Neural crest cell (in vitro differentiated cells): ENCODE data around the gene ESYT1. TPM values are rescaled to one million over a fixed set of nuclear protein-coding genes. Genes with fewer than 3 reads are reported as not detected.

Source experiments
- DNase-seq: peaks from one replicate; pipeline ENCODE4 v3.0.0; 2021; ENCODE audit warnings: low read depth, mixed read lengths, low spot score
- H3K27ac Mint-ChIP-seq: one replicate; pipeline ENCODE4 v1.8.0; 2021; ENCODE audit warnings: mild to moderate bottlenecking, mixed read lengths; ENCODE audit not compliant: unreplicated experiment
- H3K27me3 Mint-ChIP-seq: 2 replicates; pipeline ENCODE4 v1.8.0; 2021; ENCODE audit warnings: low read depth, mild to moderate bottlenecking, mixed read lengths
- H3K36me3 Mint-ChIP-seq: 2 replicates; pipeline ENCODE4 v1.8.0; 2021; ENCODE audit warnings: low read depth, mild to moderate bottlenecking, mixed read lengths
- H3K4me1 Mint-ChIP-seq: 2 replicates; pipeline ENCODE4 v1.8.0; 2021; ENCODE audit warnings: mixed read lengths
- H3K4me3 Mint-ChIP-seq: one replicate; pipeline ENCODE4 v1.8.0; 2021; ENCODE audit warnings: mild to moderate bottlenecking, mixed read lengths
- H3K9me3 Mint-ChIP-seq: 2 replicates; pipeline ENCODE4 v1.8.0; 2021; ENCODE audit warnings: mixed read lengths
- total RNA-seq: library from RNA; stranded (reverse); gene quantifications from 2 replicates; pipeline ENCODE4 v1.2.1, GENCODE V29; 2021
- TF ChIP-seq, protein P1 (sequence below): fragments of 200-600 bp; sonication (generic); conservative IDR thresholded peaks from 2 replicates; pipeline ENCODE4 v1.5.0; 2021; ENCODE audit warnings: antibody characterized with exemption, mild to moderate bottlenecking

The ESYT1 gene
- total RNA-seq, 1 donor from 2014 or later = 121 TPM

DNA sequence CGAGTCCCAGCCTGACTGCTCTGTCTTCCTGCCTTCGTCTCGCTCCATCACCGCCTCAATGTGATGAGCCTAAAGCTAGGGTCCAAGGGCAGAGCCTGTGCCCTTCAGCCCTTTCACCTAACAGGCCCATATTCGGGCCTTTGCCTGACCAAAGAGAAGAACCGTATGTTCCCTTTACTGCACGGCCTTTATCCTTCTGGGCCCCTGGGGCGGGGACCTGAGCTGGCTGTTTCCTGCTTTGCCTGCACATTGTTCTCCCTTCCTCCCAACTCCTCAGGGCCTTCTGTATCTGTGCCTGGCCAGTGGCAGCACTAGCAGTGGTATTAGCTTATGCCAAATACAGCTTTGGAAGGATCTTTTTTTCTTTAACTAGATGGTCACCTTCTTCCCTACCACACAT lies 15.8 kb downstream of the ESYT1 start:
- H3K27me3 Mint-ChIP-seq = no peaks in the 10 kb centered on the region
- TF ChIP-seq, protein P1, sequence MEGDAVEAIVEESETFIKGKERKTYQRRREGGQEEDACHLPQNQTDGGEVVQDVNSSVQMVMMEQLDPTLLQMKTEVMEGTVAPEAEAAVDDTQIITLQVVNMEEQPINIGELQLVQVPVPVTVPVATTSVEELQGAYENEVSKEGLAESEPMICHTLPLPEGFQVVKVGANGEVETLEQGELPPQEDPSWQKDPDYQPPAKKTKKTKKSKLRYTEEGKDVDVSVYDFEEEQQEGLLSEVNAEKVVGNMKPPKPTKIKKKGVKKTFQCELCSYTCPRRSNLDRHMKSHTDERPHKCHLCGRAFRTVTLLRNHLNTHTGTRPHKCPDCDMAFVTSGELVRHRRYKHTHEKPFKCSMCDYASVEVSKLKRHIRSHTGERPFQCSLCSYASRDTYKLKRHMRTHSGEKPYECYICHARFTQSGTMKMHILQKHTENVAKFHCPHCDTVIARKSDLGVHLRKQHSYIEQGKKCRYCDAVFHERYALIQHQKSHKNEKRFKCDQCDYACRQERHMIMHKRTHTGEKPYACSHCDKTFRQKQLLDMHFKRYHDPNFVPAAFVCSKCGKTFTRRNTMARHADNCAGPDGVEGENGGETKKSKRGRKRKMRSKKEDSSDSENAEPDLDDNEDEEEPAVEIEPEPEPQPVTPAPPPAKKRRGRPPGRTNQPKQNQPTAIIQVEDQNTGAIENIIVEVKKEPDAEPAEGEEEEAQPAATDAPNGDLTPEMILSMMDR = no peak
- no peak overlapping the region for H3K27ac Mint-ChIP-seq
- no peaks in the 10 kb centered on the region for H3K9me3 Mint-ChIP-seq
- peak overlapping the region; percentile 19 for H3K4me3 Mint-ChIP-seq
- no peaks in the 10 kb centered on the region for H3K4me1 Mint-ChIP-seq
- DNase-seq = no peak
- peaks cover 34% of the 10 kb centered on the region for H3K36me3 Mint-ChIP-seq

DNA sequence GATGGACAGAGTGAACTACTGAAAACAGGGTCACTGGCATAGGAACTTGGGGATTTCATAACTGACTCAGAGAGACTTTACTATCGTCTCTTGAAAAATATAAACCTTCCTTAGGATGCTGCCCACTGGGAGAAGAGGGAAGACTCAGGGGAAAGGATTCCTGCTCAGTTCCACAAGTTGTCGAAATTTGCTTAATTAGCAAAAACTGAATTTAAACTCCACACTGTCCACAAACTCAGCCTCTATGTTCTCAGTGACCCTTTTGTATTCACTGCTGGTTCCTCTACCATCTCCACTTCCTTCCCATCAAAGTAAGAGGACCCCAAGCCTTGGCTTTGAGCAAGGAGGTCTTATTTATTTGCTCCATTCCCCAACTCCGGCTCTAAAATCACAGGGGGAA lies 17.1 kb downstream of the ESYT1 start:
- H3K4me1 Mint-ChIP-seq = no peaks in the 10 kb centered on the region
- H3K36me3 Mint-ChIP-seq = peaks cover 29% of the 10 kb centered on the region
- H3K27me3 Mint-ChIP-seq = no peaks in the 10 kb centered on the region
- H3K4me3 Mint-ChIP-seq = no peak overlapping the region
- no peaks in the 10 kb centered on the region for H3K9me3 Mint-ChIP-seq
- no peak for DNase-seq
- TF ChIP-seq, protein P1 = no peak
- no peak overlapping the region for H3K27ac Mint-ChIP-seq

DNA sequence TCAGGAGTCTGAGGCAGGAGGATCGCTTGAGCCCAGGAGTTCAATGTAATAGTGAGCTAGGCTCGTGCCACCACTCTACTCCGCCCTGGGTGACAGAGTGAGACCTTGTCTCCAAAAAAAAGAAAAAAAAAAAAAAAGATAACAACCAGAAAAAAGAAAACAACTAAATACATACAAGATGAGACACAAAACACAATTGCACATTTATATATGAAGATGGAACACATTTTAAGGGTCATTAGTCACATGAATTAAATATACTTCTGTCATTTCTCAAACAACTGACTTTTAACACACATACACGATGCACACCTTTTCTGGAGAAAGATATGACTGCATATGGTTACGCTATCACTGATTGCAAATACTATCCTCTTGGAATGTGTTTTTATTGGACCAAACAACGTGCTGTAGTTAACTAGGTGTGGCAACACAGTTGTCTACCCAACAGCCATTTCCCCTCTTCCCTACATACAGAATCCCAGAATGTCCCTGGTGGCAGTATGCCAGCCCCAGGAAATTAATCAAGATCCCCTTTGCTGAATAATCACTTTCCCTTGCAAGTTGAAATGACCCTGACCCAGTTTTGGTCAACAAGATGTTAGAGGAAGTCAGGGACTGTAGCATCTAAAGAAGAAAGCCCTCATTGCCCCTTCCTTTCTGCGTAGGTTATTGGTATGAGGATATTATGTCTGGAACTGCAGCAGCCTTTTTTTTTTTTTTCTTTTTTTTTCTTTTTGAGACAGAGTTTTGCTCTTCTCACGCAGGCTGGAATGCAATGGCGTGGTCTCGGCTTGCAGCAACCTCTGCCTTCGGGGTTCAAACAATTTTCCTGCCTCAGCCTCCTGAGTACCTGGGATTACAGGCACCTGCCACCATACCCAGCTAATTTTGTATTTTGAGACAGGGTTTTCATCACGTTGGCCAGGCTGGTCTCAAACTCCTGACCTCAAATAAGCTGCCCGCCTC lies 18.7 kb downstream of the ESYT1 start:
- peaks cover 19% of the 10 kb centered on the region for H3K36me3 Mint-ChIP-seq

DNA sequence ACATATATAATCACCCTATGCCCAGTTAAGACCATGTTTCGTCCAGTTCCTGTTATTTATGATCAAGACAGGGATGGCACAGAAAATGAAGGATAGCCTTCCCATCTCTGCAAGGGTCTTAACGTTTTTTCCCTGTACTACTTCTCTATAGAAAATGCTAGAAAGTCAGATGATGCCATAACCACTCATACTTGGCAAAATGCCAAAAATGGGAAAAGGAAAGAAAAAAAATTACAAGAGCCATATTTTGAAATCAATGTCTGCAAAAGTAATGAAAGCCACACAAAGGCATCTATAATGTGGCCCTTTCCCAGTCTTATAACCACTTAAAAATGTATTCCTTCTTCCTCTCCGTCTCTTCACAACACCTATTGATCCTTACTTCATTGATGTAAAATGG lies 22.5 kb downstream of the ESYT1 start:
- peaks cover 5% of the 10 kb centered on the region for H3K36me3 Mint-ChIP-seq
- H3K27me3 Mint-ChIP-seq = no peaks in the 10 kb centered on the region
- no peak overlapping the region for H3K27ac Mint-ChIP-seq
- H3K4me3 Mint-ChIP-seq = peak overlapping the region; percentile 98
- H3K9me3 Mint-ChIP-seq = no peaks in the 10 kb centered on the region
- TF ChIP-seq, protein P1 = no peak
- peaks cover 44% of the 10 kb centered on the region for H3K4me1 Mint-ChIP-seq
- DNase-seq = no peak

More for the DNA sequence above, 18.7 kb downstream of the ESYT1 start:
- DNase-seq = no peak
- Mint-ChIP-seq H3K27ac (no peak overlapping the region), H3K27me3 (no peaks in the 10 kb centered on the region), H3K4me3 (peak overlapping the region; percentile 52), H3K9me3 (no peaks in the 10 kb centered on the region), H3K4me1 (peaks cover 9% of the 10 kb centered on the region)
- TF ChIP-seq, protein P1 = no peak

DNA sequence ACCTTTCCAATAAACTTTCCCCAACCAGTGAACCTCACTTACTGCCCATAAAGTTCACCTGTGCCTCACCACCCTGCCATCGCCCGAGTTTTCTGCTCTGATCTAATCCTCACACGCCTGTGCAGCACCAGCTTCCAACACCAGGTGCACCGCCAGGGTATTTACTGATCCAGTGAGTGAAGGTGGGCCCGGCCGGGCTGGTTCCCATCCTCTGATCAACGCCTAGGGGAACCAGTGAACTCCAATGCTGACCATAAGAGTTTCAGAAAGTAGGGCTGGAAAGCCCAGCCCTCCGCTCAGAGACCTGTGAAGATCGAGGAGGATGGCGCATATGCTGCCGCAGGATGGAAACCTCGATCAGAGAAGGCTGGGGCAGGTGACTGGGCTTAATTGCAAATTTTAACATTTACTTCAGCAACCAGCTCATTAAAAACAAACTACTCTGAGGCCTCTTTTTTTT lies 23.6 kb downstream of the ESYT1 start:
- peaks cover 7% of the 10 kb centered on the region for H3K36me3 Mint-ChIP-seq
- H3K4me1 Mint-ChIP-seq = peaks cover 46% of the 10 kb centered on the region
- peak overlapping the region; percentile 98 for H3K4me3 Mint-ChIP-seq
- no peaks in the 10 kb centered on the region for H3K27me3 Mint-ChIP-seq
- peak overlapping the region; percentile 94 for H3K27ac Mint-ChIP-seq
- no peaks in the 10 kb centered on the region for H3K9me3 Mint-ChIP-seq
- TF ChIP-seq, protein P1 = peak; percentile 65
- no peak for DNase-seq
